Right renal cortex interstitium (tissue), 3 donors: ENCODE measurements around the gene AAMDC. TPM values are rescaled to one million over a fixed set of nuclear protein-coding genes. Genes with fewer than 3 reads are reported as not detected.
"Not testable (repeated sequence)": the region's sequence is repeated elsewhere in the genome, so short reads cannot be mapped to it uniquely, and the experiment has no call there.

Experiments
- DNase-seq, 3 donors: peaks; one replicate each; pipeline ENCODE4 v3.0.0-alpha.2; 2013; ENCODE audit warnings: low read depth in 3 of 3, low spot score in 2 of 3
- polyA plus RNA-seq, 3 donors: library from polyadenylated mRNA; unstranded; fragments of 120-200 nt; gene quantifications; one replicate each; pipeline ENCODE4 v1.2.1, GENCODE V29; 2013; ENCODE audit not compliant: insufficient read length in 3 of 3

The AAMDC gene
- polyA plus RNA-seq, 3 donors, result 52.0 to 58.2 (median 57.8) TPM

DNA sequence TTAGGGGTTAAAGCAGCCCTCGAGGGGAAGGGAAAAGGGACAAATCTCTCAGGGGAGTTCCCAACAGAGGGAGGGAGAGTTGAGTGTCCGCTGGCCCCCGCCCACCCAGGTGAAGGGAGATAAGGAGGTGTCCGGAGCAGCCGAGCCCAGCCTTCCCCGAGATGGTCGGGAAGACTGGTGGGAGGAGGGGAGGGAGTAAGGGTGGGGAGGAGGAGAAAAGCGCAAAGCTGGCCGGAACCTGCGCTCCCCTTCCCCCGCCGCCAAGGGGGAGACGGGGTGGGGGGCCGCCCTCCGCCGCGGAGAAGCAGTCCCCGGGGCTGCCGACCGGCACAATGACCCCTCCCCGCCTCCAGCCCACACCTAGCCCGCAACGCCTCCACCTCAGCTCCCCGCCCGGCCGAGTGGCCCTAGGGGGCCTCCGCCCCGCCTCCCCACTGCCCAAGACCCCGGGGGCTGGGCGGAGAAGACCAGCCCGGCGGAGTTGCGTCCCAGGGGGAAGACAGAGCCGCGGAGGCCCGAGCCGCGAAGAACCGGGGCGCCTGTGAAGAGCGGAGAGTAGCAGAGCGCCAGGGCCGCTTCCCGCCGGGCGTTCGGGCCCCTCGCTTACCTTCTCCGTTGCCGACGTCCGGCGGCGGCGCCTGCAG is 901 bp upstream of the AAMDC start:
- peak in 2 of 3 donors; percentile 25 to 43 for DNase-seq

DNA sequence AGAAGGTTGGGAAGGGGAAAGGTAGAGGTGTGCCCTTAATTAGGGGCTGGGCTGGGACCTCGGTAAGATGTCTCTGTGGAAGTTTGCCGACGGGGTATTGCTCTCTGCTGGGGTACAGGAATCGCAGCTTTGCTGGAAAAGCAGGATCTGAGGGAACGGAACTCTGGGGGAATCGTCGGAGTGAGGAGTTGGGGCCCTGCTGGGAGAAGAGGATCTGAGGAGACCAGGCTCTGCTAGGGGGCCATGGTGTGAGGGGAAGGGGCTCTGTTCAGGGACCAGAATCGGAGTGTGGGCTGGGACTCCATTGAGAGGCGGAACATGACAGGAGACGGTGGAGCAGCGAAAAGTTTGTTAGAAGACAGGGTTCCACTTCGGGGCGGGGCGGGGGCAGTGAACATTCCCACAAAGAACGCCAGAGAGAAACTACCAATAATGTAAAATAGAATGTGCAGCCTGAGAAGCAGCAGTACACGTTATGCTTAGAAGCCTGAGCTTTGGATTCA is 456 bp downstream of the AAMDC start:
- peak in 2 of 3 donors; percentile 21 to 30 for DNase-seq

DNA sequence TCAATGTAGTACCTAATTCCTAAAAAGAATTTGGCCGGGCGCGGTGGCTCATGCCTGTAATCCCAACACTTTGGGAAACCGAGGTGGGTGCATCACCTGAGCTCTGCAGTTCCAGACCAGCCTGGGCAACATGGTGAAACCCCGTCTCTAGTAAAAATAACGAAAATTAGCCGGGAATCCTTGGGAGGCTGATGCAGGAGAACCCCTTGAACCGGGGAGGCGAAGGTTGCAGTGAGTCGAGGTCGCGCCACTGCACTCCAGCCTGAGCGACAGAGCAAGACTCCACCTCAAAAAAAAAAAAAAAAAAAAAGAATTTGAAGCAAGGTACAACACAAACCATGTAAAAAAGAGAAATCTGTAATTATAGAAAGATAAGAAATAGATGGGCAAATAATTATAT is 1.2 kb downstream of the AAMDC start:
- not testable (repeated sequence) for DNase-seq

DNA sequence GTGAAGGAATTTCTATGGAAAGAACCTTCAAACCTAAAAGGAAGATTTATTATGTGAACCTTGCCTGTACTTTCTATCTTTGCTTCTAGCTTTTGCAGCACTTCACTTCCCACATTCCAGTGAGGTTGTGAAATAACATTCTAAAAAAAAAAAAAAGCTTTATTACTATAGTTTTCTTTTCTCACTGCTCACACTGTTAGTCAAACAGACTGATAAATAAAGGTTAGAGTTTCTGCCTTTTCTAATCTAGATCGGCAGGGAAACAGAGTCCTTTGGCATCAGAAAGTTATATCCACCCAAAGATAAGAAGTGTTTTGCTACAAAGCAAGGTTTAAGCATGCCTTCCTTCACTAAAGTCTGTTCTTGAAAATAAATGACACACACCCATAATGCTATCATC is 2.8 kb downstream of the AAMDC start:
- DNase-seq, result peak in 1 of 3 donors; percentile 13

DNA sequence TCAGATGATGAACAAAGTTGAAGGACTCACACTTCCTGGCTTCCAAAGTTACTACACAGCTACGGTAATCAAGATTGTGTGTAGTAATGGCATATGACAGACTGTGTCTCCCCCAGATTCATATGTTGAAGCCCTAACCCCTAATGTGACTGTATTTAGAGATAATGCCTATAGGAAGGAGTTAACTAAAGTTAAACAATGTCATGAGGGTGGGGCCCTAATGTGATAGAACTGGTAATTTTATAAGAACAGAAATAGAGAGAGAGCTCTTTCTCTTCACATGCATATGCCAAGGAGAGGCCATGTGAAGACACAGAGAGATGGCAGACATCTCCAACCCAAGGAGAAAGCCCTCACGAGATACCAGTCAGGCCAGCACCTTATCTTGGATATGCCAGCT is 8.0 kb downstream of the AAMDC start:
- DNase-seq, result no peak

DNA sequence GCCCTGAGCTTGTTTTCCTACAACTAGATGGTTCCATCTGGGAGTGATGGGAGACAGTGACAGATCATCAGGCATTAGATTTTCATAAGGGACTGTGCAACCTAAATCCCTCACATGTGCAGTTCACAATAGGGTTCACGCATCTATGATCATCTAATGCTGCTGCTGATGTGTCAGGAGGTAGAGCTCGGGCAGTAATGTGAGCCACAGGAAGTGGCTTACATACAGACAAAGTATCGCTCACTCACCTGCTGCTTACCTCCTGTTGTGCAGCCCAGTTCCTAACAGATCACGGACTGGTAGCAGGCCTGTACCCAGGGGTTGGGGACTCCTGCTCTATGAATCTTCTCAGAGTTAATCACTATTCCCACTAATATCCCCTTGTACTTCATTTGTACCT is 12.4 kb downstream of the AAMDC start:
- DNase-seq, result no peak

DNA sequence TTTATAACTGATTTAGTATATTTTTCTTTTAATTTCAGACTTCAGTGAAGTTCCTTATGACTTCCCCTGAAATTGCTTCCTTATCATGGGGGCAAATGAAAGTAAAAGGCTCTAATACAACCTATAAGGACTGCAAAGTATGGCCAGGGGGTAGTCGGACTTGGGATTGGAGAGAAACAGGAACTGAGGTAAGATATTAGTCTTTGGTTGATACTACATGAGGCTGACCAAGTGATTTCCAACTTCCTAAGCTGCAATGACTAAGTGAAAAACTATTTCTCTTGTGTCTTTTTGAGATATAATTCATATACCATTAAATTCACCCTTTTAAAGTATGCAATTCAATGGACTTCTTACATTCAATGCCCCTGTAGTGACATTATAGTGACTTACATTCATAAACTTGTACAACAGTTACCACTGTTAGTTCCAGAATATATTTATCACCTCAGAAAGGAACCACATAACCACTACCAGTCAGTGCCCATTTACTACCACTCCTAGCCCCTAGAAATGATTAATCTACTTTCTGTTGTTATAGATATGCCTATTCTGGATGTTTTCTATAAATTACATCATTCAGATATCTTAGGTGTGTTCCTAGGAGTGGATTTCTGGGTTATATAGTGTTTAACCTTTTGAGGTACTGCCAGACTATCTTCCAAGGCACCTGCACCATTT is 21.6 kb downstream of the AAMDC start:
- no peak for DNase-seq

DNA sequence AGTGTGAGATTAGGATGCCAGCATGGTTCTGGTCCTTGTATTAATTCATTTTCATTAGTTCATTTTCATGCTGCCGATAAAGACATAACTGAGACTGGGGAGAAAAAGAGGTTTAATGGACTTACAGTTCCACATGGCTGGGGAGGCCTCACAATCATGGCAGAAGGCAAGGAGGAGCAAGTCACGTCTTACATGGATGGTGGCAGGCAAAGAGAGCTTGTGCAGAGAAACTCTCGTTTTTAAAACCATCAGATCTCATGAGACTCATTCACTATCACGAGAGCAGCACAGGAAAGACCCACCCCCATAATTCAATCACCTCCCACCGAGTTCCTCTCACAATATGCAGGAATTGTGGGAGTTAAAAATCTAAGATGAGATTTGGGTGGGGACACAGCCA is 22.8 kb downstream of the AAMDC start:
- not testable (repeated sequence) for DNase-seq

DNA sequence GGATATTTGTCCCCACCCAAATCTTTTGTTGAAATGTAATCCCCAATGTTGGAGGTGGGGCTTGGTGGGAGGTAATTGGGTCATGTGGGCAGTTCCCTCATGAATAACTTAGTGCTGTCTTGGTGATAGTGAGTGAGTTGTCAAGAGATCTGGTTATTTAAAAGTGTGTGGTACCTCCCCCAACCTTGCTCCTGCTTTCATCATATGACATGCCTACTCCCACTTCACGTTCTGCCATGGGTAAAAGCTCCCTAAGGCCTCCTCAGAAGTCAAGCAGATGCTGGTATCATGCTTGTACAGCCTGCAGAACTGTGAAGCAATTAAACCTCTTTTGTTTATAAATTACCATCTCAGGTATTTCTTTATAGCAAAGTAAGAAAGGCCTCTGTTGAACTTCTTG is 30.6 kb downstream of the AAMDC start:
- no peak for DNase-seq

DNA sequence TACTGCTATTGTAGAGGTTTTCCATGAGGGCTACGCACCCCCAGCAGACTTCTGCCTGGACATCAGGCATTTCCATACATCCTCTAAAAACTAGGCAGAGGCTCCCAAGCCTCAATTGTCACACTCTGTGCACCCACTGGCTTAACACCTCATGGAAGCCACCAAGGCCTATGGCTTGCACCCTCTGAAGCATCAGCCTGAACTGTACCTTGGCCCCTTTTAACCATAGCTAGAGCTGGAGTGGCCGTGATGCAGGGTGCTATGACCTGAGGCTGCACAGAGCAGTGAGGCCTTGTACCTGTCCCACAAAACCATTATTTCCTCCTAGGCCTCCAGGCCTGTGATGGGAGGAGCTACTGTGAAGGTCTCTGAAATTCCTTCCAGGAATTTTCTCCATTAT is 33.9 kb downstream of the AAMDC start:
- no peak for DNase-seq

DNA sequence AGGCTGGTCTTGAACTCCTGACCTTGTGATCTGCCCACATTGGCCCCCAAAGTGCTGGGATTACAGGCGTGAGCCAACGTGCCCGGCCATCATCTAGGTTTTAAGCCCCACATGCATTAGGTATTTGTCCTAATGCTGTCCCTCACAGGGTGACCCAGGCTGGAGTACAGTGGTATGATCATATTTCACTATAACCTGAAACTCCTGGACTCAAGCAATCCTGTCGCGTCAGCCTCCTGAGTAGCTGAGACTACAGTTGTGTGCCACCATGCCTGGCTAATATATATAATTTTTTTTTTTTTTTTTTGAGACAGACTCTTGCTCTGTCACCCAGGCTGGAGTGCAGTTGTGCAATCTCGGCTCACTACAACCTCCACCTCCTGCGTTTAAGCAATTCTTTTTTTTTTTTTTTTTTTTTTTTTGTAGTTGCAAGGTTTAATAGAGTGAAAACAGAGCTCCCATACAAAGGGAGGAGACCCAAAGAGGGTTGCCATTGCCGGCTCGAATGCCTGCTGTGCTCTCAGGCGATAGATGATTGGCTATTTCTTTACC is 37.0 kb downstream of the AAMDC start:
- DNase-seq, result not testable (repeated sequence)

DNA sequence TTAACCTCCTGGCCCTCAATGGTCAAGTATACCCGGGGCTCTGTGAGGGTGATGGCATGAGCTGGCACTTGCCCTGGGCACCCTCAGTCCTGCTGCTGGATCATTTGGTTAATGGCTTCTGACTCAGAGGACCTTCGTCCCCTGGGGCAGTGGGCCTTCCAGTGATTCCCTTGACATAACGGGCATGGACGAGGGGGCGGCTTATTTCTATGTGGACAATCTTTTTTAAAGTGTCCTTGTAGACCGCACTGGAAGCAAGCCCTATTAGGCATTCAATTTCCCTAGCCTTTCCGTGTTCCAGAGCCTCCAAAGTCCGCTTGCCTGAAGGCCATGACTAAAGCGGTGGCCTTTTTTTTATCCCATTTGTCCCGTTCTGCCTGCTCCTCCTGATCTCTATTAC is 40.5 kb downstream of the AAMDC start:
- not testable (repeated sequence) for DNase-seq

DNA sequence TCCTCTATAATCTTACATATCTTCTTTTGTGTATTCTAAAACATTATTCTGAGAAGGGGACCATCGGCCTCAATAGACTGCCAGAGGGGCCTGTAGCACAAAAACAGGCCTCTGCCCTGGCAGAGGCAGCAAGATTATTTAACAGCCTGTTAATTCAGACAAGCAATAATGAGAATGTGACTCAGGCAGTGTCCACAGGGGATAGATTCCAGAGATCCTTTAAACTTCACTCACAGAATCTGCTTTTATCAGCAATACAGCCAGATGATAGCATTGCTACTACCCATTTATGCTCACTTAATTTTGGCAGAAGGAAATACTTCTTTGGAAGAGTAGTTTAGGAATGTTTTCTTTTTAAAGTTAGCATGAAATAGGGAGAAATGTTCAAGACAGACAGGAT is 44.9 kb downstream of the AAMDC start:
- DNase-seq, result no peak

DNA sequence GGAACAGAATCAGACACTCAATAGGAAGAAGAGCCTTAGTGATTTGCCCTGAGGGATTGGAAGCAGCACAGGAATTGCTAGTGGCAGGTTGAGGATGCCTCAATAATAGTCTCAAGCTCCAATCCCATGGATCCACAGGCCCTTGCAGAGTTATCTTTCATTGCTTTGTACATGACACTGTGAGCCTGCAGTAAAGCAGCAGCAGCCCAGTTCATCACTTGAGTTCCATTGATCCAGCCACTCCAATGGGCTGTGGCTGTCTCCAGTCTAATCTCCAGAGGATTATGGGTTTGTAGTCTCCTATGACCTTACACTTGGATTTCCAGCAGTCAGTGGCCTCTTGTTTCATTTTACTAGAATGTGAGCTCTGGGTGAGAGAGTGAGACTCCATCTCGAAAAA is 45.4 kb downstream of the AAMDC start:
- DNase-seq, result no peak

DNA sequence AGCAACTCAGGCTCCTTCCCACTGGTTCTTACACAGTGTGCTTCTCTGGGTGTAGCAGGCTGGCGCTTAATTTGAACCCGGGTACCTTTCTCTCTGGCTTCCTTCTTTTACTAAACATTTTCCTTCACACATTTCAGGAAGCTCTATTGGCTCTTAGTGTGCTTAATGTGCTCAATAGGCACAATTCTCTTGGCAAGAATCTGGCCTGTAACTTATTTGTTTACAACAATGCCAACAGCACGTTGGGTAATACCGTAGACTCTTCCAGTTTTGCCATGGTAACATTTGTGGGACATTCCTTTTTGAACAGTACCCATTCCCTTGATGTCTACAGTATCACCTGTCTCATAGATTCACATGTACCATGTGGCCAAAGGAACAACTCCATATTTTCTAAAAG is 47.8 kb downstream of the AAMDC start:
- no peak for DNase-seq

DNA sequence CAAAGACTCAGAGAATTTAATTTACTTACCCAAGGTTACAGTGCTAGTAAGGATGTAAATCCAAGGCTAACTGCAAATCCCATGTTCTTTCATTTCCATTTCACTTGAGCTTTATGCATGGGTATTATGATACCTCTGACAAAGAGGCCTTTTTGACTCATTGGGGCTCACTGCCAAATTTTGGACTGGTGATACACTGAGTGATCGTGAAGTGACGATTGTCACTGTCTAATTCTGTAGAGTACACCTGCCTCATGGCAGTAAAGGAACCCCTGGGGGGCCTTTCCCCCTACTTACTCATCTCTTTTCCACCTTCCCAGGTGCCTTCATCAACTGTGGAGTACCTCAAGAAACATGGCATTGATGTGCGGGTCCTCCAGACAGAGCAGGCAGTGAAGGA is 50.9 kb downstream of the AAMDC start:
- no peak for DNase-seq

DNA sequence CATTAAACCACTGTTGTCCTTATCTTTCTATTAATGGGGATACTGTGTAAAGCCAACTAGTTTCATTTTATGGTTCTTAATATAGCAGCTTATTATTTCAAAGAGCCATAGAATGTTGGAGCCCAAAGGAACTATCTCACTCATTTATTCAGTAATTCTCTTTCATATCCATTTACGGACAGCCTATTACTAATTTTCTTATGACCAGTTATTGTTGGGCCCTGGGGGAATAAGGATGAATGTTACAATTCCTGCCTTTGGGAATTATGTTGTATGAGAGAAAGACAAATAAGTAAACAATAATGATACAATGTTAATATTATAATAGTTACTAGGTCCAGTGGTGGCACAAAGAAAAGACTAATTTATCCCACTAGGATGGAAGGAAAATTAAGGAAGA is 52.4 kb downstream of the AAMDC start:
- DNase-seq, result no peak

DNA sequence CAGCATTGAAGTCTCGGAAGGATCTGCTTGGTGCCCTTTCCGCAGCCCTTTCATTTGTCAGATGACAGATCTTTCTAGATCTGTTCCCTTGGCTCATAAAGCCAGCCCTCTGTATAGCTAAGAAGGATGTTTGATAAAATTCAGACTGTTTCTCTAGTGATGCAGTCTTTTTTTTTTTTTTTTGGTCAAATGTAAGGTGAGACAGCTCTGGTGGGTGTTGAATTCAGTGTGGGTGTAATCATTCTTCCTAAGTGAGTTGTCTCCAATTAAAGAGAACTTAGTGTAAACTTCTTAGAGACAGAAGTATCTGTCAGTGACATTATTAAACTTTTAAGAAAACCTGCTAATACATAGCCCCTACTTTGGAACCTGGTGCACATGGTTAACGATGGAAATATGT is 53.3 kb downstream of the AAMDC start:
- DNase-seq, result no peak

DNA sequence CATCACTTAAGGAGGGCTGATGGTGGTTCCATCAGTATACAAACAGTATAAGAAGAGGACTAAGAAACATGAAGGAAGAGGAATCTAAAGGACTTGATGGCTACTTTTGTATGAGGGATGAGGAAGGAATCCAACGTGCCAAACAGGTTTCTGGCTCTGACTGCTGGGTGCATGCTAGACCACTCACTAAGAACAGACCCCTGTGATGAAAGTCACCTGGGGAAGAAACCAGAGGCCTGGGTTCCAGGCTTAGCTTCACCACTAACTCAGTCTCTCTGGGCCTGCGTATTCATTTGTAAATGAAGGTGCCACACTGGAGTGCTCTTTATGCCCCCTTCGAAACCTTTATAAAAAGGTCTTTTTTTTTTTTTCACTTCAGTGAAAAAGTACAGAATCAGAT is 55.1 kb downstream of the AAMDC start:
- no peak for DNase-seq

DNA sequence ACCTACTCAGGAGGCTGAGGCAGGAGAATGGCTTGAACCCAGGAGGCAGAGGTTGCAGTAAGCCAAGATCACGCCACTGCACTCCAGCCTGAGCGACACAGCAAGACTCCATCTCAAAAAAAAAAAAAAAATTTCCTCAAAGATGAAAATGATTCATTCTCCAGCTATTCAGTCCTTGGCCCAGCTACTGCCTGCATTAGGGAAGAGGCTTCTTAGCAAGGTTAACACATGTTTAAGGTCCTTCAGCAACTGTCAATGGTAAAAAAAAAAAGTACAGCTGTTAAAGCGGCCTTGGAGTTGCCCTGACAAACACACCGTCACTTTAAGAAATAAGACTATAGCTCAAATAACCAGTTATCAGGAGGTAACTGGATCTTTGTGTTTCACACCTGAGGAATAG is 57.3 kb downstream of the AAMDC start:
- DNase-seq, result not testable (repeated sequence)

DNA sequence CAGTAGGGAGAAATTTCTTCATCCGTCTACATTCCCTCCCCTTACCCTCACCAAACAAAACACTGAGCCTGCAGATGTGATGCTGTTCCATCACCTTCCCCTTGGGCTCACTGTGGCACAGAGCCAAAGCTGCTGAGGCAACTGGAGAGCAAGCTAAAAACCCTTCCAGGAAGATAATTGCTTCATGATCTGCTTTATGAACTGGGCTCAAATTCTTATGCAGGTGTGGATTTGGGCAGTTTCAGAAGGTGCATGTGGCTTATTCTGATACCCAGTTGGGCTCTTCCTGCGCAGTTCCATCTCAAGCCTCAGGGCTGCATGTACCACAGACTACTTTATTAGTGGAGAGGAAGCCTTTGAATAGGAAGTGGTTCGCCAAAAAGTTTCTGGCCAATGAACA is 58.3 kb downstream of the AAMDC start:
- DNase-seq, result no peak

DNA sequence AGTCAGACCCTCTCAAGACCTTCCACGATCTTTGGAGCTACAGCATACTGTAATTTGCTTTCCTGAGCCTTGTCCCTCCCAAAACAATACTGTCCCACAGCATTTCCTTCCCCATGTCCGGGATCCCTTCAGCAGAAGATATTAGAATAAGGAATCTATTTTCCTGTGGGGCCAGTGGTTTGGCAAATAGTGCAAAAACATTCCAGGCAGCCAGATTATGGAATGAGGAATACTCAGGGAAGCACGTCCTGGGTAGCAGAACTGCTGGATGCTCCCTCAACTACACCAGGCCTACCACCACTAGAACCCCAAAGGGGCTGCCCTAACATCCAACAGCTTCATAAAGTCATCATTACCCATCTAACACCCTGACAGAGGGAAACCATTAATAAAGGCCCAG is 61.5 kb downstream of the AAMDC start:
- DNase-seq, result no peak
